ENCODE results near the gene SYCP2L. TPM values are rescaled to one million over a fixed set of nuclear protein-coding genes. Genes with fewer than 3 reads are reported as not detected.

SYCP2L gene
- total and polyA plus RNA-seq, 2 donors (not counting 1 experiment from before 2014, with no cell fraction given) = under 0.01 TPM; not detected in 1

GRCh38 chr6:10956776-10957175, 69.9 kb downstream of the SYCP2L start:
- TF ChIP-seq CTCF (conservative IDR thresholded peaks at IDR 0.05 in 1 of 2, IDR thresholded peaks at IDR 0.05 in 1 of 2; ENCODE audit: low read depth in 1 of 2, low read length in 2 of 2) (no peak), EZH2 (IDR thresholded peaks at IDR 0.05; ENCODE audit: low read length, missing control alignments) (no peak)
- no peak overlapping the region for H3K4me2 ChIP-seq (ENCODE audit: extremely low read depth, insufficient read depth, low read length)
- H3K4me3 ChIP-seq (replicated peaks in 1 of 4; ENCODE audit: control extremely low read depth in 1 of 4, insufficient read depth in 1 of 4, low read depth in 3 of 4, low read length in 4 of 4) = no peak overlapping the region
- no peaks in the 10 kb centered on the region for H3K27me3 ChIP-seq (ENCODE audit: control insufficient read depth, insufficient read depth, low read length)
- DNase-seq (ENCODE audit: low read depth in 2 of 2) = no peak
- no peak overlapping the region for H2AFZ ChIP-seq (ENCODE audit: low read length)
- H3K9ac ChIP-seq (ENCODE audit: insufficient read depth, low read length) = no peak overlapping the region
- no peak overlapping the region for H3K27ac ChIP-seq (ENCODE audit: insufficient read depth, low read length)
- H3K36me3 ChIP-seq (ENCODE audit: control insufficient read depth, insufficient read depth, low read length) = no peaks in the 10 kb centered on the region
- H4K20me1 ChIP-seq (ENCODE audit: control insufficient read depth, extremely low read depth, insufficient read depth, low read length) = no peaks in the 10 kb centered on the region
- H3K79me2 ChIP-seq (ENCODE audit: control insufficient read depth, insufficient read depth, low read length) = no peaks in the 10 kb centered on the region
- no peaks in the 10 kb centered on the region for H3K9me3 ChIP-seq (ENCODE audit: control insufficient read depth, insufficient read depth, low read depth, low read length)
- peaks cover 5% of the 10 kb centered on the region for H3K4me1 ChIP-seq (ENCODE audit: control insufficient read depth, extremely low read depth, insufficient read depth, low read length)

- H3K4me1 ChIP-seq (ENCODE audit: control insufficient read depth, extremely low read depth, insufficient read depth, low read length) = peaks cover 4% of the 10 kb centered on the region
- TF ChIP-seq EZH2 (IDR thresholded peaks at IDR 0.05; ENCODE audit: low read length, missing control alignments) (no peak), CTCF (conservative IDR thresholded peaks at IDR 0.05 in 1 of 2, IDR thresholded peaks at IDR 0.05 in 1 of 2; ENCODE audit: low read depth in 1 of 2, low read length in 2 of 2) (no peak)
- no peaks in the 10 kb centered on the region for H3K79me2 ChIP-seq (ENCODE audit: control insufficient read depth, insufficient read depth, low read length)
- no peaks in the 10 kb centered on the region for H3K36me3 ChIP-seq (ENCODE audit: control insufficient read depth, insufficient read depth, low read length)
- no peak for DNase-seq (ENCODE audit: low read depth in 2 of 2)
- no peak overlapping the region for H2AFZ ChIP-seq (ENCODE audit: low read length)
- no peak overlapping the region for H3K27ac ChIP-seq (ENCODE audit: insufficient read depth, low read length)
- H3K4me2 ChIP-seq (ENCODE audit: extremely low read depth, insufficient read depth, low read length) = no peak overlapping the region
- no peak overlapping the region for H3K4me3 ChIP-seq (replicated peaks in 1 of 4; ENCODE audit: control extremely low read depth in 1 of 4, insufficient read depth in 1 of 4, low read depth in 3 of 4, low read length in 4 of 4)
- no peaks in the 10 kb centered on the region for H3K27me3 ChIP-seq (ENCODE audit: control insufficient read depth, insufficient read depth, low read length)
- no peaks in the 10 kb centered on the region for H4K20me1 ChIP-seq (ENCODE audit: control insufficient read depth, extremely low read depth, insufficient read depth, low read length)
- no peaks in the 10 kb centered on the region for H3K9me3 ChIP-seq (ENCODE audit: control insufficient read depth, insufficient read depth, low read depth, low read length)
- H3K9ac ChIP-seq (ENCODE audit: insufficient read depth, low read length) = no peak overlapping the region
These were observed 70.6 kb downstream of the SYCP2L start for GRCh38 chr6:10957414-10957886.

GRCh38 chr6:10960171-10960570, 73.3 kb downstream of the SYCP2L start:
- no peaks in the 10 kb centered on the region for H3K9me3 ChIP-seq (ENCODE audit: control insufficient read depth, insufficient read depth, low read depth, low read length)
- H3K79me2 ChIP-seq (ENCODE audit: control insufficient read depth, insufficient read depth, low read length) = no peaks in the 10 kb centered on the region
- H3K4me1 ChIP-seq (ENCODE audit: control insufficient read depth, extremely low read depth, insufficient read depth, low read length) = peaks cover 6% of the 10 kb centered on the region
- no peak overlapping the region for H3K4me3 ChIP-seq (replicated peaks in 1 of 4; ENCODE audit: control extremely low read depth in 1 of 4, insufficient read depth in 1 of 4, low read depth in 3 of 4, low read length in 4 of 4)
- H3K27me3 ChIP-seq (ENCODE audit: control insufficient read depth, insufficient read depth, low read length) = no peaks in the 10 kb centered on the region
- no peak overlapping the region for H2AFZ ChIP-seq (ENCODE audit: low read length)
- H3K36me3 ChIP-seq (ENCODE audit: control insufficient read depth, insufficient read depth, low read length) = no peaks in the 10 kb centered on the region
- H3K27ac ChIP-seq (ENCODE audit: insufficient read depth, low read length) = no peak overlapping the region
- H4K20me1 ChIP-seq (ENCODE audit: control insufficient read depth, extremely low read depth, insufficient read depth, low read length) = no peaks in the 10 kb centered on the region
- no peak for DNase-seq (ENCODE audit: low read depth in 2 of 2)
- H3K9ac ChIP-seq (ENCODE audit: insufficient read depth, low read length) = no peak overlapping the region
- no peak for TF ChIP-seq CTCF (conservative IDR thresholded peaks at IDR 0.05 in 1 of 2, IDR thresholded peaks at IDR 0.05 in 1 of 2; ENCODE audit: low read depth in 1 of 2, low read length in 2 of 2)
- no peak for TF ChIP-seq EZH2 (IDR thresholded peaks at IDR 0.05; ENCODE audit: low read length, missing control alignments)
- H3K4me2 ChIP-seq (ENCODE audit: extremely low read depth, insufficient read depth, low read length) = no peak overlapping the region

Measured in fibroblast of lung (primary cell).